HL-60 (cell line): Measurements from ENCODE around the gene SEMA6C.

Experiments
- DNase-seq, 2 experiments: peaks; one replicate each; pipeline ENCODE4 v3.0.0-alpha.2; 2010 to 2020; ENCODE audit warnings: low read depth in 1 of 2, low spot score in 1 of 2
- H3K27ac ChIP-seq: fragments of 250-450 bp; sonication (Bioruptor Pico); replicated peaks from 2 replicates; pipeline ENCODE4 v1.5.1; 2020; ENCODE audit warnings: mild to moderate bottlenecking, moderate library complexity
- H3K27me3 ChIP-seq: fragments of 250-450 bp; sonication (Bioruptor Pico); 2 replicates; pipeline ENCODE4 v1.5.1; 2021; ENCODE audit warnings: mild to moderate bottlenecking, moderate library complexity; ENCODE audit not compliant: insufficient read depth, poor library complexity, severe bottlenecking
- H3K4me3 ChIP-seq: replicated peaks from 2 replicates; pipeline ENCODE4 v1.5.1; 2011; ENCODE audit warnings: mild to moderate bottlenecking, control low read depth, low read length; ENCODE audit not compliant: insufficient read depth
- CTCF ChIP-seq: IDR thresholded peaks from one replicate; pipeline ENCODE4 v1.5.1; 2011; ENCODE audit warnings: low read length, control low read depth, inconsistent platforms; ENCODE audit not compliant: insufficient read depth
- GABPA ChIP-seq: IDR thresholded peaks from 2 replicates; pipeline ENCODE4 v1.6.1; 2012; ENCODE audit warnings: low read depth
- POLR2AphosphoS5 ChIP-seq: IDR thresholded peaks from 2 replicates; pipeline ENCODE4 v1.6.1; 2012; ENCODE audit warnings: low read depth
- REST ChIP-seq: IDR thresholded peaks from 2 replicates; pipeline ENCODE4 v1.6.1; 2012; ENCODE audit warnings: low read depth; ENCODE audit not compliant: insufficient replicate concordance
- SPI1 ChIP-seq: IDR thresholded peaks from 2 replicates; pipeline ENCODE4 v1.6.1; 2012; ENCODE audit warnings: low read depth, mild to moderate bottlenecking, borderline replicate concordance

Gene SEMA6C

GRCh38 chr1:151130987-151131586, 15.3 kb downstream of the SEMA6C start:
- TF ChIP-seq SPI1, result no peak
- no peak for TF ChIP-seq CTCF
- no peak for TF ChIP-seq GABPA
- TF ChIP-seq POLR2AphosphoS5, result no peak
- TF ChIP-seq REST, result no peak
- H3K4me3 ChIP-seq, result no peak overlapping the region
- peak in 1 of 2 experiments; percentile 18 for DNase-seq

GRCh38 chr1:151128800-151129199, 17.6 kb downstream of the SEMA6C start:
- Histone ChIP-seq H3K27ac (no peak overlapping the region), H3K4me3 (no peak overlapping the region), H3K27me3 (peaks cover 3% of the 10 kb centered on the region)
- TF ChIP-seq REST, result no peak
- no peak for DNase-seq

More at GRCh38 chr1:151130987-151131586, 15.3 kb downstream of the SEMA6C start:
- no peak overlapping the region for H3K27ac ChIP-seq
- H3K27me3 ChIP-seq, result peaks cover 3% of the 10 kb centered on the region

- H3K27me3 ChIP-seq, result no peaks in the 10 kb centered on the region
- no peak overlapping the region for H3K27ac ChIP-seq
- no peak for DNase-seq
- TF ChIP-seq GABPA, result no peak
- no peak for TF ChIP-seq CTCF
- TF ChIP-seq REST, result no peak
- TF ChIP-seq SPI1, result no peak
- TF ChIP-seq POLR2AphosphoS5, result no peak
- no peak overlapping the region for H3K4me3 ChIP-seq
These were observed 21.5 kb downstream of the SEMA6C start for GRCh38 chr1:151124763-151125403.
